ENCODE measurements around the gene CCAR1. TPM values are rescaled to one million over a fixed set of nuclear protein-coding genes. Genes with fewer than 3 reads are reported as not detected.

CCAR1 gene
- 40.5 and 71.2 TPM in 2 replicates for total RNA-seq

DNA sequence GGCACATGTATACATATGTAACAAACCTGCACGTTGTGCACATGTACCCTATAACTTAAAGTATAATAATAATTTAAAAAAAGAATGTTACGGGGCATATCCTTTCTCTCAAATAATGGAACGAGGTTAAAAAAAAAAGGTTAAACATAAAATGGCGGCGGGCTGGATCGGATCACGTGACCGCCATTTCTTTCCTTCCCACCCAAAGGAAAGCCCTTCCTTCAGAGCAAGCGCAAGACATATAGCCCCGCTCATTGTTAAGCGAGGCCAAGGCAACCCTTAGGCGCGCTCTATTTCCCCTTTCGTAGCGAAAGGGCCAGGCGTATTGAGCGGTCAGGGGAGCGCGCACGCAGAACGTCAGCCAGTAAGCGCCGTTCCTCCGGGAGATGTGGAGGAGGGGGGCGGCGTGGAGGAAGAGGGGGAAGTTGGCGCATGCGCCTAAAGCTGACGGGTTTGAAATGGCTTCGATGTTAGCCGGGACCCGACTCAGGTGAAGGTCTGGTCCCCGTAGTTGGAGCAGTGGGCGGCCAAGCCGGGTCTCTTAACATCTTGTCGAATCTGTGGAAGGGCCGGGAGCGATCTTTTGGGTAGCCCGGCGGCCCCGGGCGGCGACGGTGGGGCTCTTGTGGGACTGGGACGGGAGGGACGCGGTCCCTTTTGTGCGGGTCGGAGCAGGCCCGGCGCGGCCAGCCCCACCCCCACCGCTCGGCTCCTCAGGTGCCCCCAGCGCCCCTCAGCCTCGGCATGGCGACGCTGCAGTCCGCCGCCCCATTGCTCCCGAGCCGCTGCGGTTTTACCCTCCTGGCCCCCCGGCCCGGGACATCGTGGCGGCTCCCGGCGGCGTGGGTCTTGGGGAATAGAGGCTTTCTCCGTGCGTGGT lies at the start of gene CCAR1:
Gene CCAR1 (plus strand): TSS at position 447 of the 880 bp plus-strand sequence. CDS start 1,266 bp downstream, outside the sequence.

GRCh38 chr10:68826764-68827591 lies 105.9 kb downstream of the CCAR1 start, which contains the start of gene STOX1:
TSS of gene STOX1 (plus strand) at chr10:68827531. CDS start at chr10:68827624, 93 bp downstream.

Small RNA genes within 50 kb of the gene (small RNA-seq; reads per million reads assigned to genes)
- gene MIR1254-1 (ENCODE audit: low replicate concordance): not detected
- gene RF00019 (ENCODE audit: low replicate concordance): not detected

Other genes starting within 250 kb of the CCAR1 start
- 2.8 and 19.0 TPM in 2 replicates for gene DNA2, start 249.3 kb upstream of the CCAR1 start, total RNA-seq
- 7.4 and 24.3 TPM in 2 replicates for gene SLC25A16, start 193.7 kb upstream of the CCAR1 start, total RNA-seq
- gene TET1, start 160.9 kb upstream of the CCAR1 start, total RNA-seq: 7.3 and 8.1 TPM in 2 replicates
- 0.22 and 0.43 TPM in 2 replicates for gene STOX1, start 106.3 kb downstream of the CCAR1 start, total RNA-seq
- gene DDX50, start 180.1 kb downstream of the CCAR1 start, total RNA-seq: 37.2 and 37.9 TPM in 2 replicates
- 75.5 and 118 TPM in 2 replicates for gene DDX21, start 234.9 kb downstream of the CCAR1 start, total RNA-seq